ENCODE measurements around the gene RBBP8NL. TPM values are rescaled to one million over a fixed set of nuclear protein-coding genes. Genes with fewer than 3 reads are reported as not detected.
A peak's percentile ranks its signal among the peaks of the same experiment; 100 is the strongest.

The RBBP8NL gene
- total RNA-seq, 8 experiments from 2014 or later = 0.05 to 0.24 (median 0.17) TPM; not detected in 4

DNA sequence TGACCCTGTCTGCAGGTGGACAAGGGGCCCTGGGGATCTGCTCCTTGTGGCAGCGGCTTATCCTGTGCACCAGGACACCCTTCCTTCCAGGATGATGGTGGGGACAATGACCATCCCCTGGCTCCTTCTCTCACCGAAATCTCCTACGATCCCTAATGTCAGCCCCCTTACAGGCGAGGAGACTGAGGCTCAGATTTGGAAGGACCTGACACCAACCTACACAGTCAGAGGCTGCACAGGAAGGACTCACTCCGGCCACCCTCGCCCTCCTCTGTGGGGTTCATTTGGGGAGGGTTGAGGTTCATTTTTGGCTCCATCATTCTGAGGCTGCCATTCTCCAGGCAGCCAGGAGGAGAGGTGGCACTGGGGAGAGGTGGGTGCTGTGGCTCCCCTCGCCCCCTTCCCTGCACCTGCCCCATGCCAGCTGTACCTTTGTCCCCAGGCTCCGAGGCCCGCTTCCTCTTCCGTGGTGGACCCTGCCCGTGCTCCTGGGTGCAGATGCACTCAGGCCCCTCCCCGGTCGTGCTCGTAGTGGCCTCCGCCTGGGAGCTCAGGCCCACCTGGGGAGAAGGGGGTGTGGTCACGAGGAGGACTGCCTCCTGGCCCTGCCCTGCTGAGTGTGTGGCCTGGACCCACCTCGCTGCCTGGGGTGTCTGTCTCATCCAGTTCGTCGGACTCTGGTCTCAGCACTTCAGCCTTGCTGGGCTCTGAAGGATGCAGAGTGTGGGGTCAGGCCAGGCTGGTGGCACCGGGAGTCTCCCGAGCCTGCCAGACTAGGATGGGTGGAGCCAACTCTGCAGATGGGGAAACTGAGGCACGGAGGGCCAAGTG is 14.9 kb downstream of the RBBP8NL start:
- no peak for ATAC-seq (replicated peaks in 6 of 8)
- peaks cover 8 to 17% of the 10 kb centered on the region in 2 donors for H3K4me1 ChIP-seq (replicated peaks in 1 of 2)
- in situ Hi-C loops (cut with MboI; ENCODE audit: low pct_unique_long_range_greater_than_20kb in 2 of 9, low sequenced_read_pairs in 9 of 9, unreplicated experiment in 9 of 9) = loop anchor here in 3 of 9 experiments (10.0 to 25.0 kb wide), 2 partner anchors 200 to 202 kb away; no protein-coding TSS in a partner anchor
- 30 to 93% (median 78%) methylated on average over 2 to 8 of the region's 22 CpGs; no CpG with 5 or more reads in 2 of the 10 experiments for WGBS, 10 experiments
- no peak overlapping the region for H3K27ac ChIP-seq
- H3K4me3 ChIP-seq = no peak overlapping the region

DNA sequence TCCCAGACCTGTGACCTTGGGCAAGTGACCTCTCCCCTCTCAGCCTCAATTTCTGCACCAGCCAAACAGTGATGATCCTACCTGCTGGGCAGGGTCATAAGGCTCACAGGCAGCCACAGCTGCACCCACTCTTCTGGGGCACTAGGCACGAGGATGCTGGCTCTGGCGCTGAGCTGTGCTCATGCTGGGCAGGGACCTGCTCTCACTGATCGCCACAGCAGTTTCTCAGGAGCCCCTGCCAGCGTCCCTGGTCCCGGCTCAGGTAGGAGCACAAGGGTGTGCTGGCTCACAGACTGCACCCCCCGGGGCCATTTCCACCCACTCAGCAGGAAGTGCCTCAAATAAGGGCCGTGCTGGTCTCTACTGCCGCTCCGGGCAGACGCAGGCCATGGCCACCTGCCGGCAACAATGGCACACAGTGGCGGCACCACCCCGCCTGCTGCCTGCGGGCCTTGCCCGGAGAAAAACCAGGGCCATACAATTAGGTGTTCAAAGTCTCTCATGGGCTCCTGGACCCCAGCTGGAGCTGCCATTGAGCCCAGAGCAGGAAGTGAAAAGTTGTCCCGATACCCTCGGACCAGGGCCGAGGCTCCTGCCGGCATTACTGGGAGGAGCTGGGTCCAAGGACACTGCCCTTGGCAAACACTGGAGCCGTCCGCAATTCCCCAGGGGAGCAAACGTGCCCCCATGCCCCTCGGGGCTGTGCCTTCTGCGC is 15.7 kb downstream of the RBBP8NL start:
- 0 to 100% (median 84%) methylated on average over 1 to 8 of the region's 24 CpGs; no CpG with 5 or more reads in 4 of the 10 experiments for WGBS, 10 experiments
- Histone ChIP-seq H3K4me1 (replicated peaks in 1 of 2) (peaks cover 8 to 18% of the 10 kb centered on the region in 2 donors), H3K4me3 (no peak overlapping the region), H3K27ac (no peak overlapping the region)
- no peak for ATAC-seq (replicated peaks in 6 of 8)
- in situ Hi-C loops (cut with MboI; ENCODE audit: low pct_unique_long_range_greater_than_20kb in 2 of 9, low sequenced_read_pairs in 9 of 9, unreplicated experiment in 9 of 9) = loop anchor here in 3 of 9 experiments (10.0 to 25.0 kb wide), 2 partner anchors 201 to 203 kb away; no protein-coding TSS in a partner anchor

- ATAC-seq (replicated peaks in 6 of 8) = no peak
- H3K27ac ChIP-seq = no peak overlapping the region
- in situ Hi-C loops (cut with MboI; ENCODE audit: low pct_unique_long_range_greater_than_20kb in 2 of 9, low sequenced_read_pairs in 9 of 9, unreplicated experiment in 9 of 9) = loop anchor here in 3 of 9 experiments (10.0 to 25.0 kb wide), 2 partner anchors 201 to 204 kb away; no protein-coding TSS in a partner anchor
Measured at GRCh38 chr20:62410746-62411478, 16.4 kb downstream of the RBBP8NL start.

GRCh38 chr20:62409931-62410745 is 17.2 kb downstream of the RBBP8NL start:
- Histone ChIP-seq H3K27ac (no peak overlapping the region), H3K4me1 (replicated peaks in 1 of 2) (peaks cover 18 to 23% of the 10 kb centered on the region in 2 donors), H3K4me3 (no peak overlapping the region)
- ATAC-seq (replicated peaks in 6 of 8) = peak; percentile 2 to 41 (median 34)
- in situ Hi-C loops (cut with MboI; ENCODE audit: low pct_unique_long_range_greater_than_20kb in 2 of 9, low sequenced_read_pairs in 9 of 9, unreplicated experiment in 9 of 9) = loop anchor here in 3 of 9 experiments (10.0 to 25.0 kb wide), 2 partner anchors 202 to 205 kb away; no protein-coding TSS in a partner anchor
- 0 to 31% (median 10%) methylated on average over 2 to 11 of the region's 30 CpGs; no CpG with 5 or more reads in 5 of the 10 experiments for WGBS, 10 experiments

More at GRCh38 chr20:62410746-62411478, 16.4 kb downstream of the RBBP8NL start:
- 0 to 100% (median 58%) methylated on average over 1 to 7 of the region's 19 CpGs; no CpG with 5 or more reads in 6 of the 10 experiments for WGBS, 10 experiments
- Histone ChIP-seq H3K4me1 (replicated peaks in 1 of 2) (peaks cover 12 to 17% of the 10 kb centered on the region in 2 donors), H3K4me3 (no peak overlapping the region)

GRCh38 chr20:62409086-62409853 is 18.1 kb downstream of the RBBP8NL start:
- WGBS, 10 experiments = 71 to 86% (median 79%) methylated on average over 2 to 8 of the region's 12 CpGs; no CpG with 5 or more reads in 5 of the 10 experiments
- ATAC-seq (replicated peaks in 6 of 8) = no peak
- in situ Hi-C loops (cut with MboI; ENCODE audit: low pct_unique_long_range_greater_than_20kb in 2 of 9, low sequenced_read_pairs in 9 of 9, unreplicated experiment in 9 of 9) = loop anchor here in 2 of 9 experiments (25.0 kb wide), 1 partner anchor 203 kb away; no protein-coding TSS in a partner anchor
- Histone ChIP-seq H3K27ac (no peak overlapping the region), H3K4me3 (no peak overlapping the region), H3K4me1 (replicated peaks in 1 of 2) (peaks cover 20 to 23% of the 10 kb centered on the region in 2 donors)

DNA sequence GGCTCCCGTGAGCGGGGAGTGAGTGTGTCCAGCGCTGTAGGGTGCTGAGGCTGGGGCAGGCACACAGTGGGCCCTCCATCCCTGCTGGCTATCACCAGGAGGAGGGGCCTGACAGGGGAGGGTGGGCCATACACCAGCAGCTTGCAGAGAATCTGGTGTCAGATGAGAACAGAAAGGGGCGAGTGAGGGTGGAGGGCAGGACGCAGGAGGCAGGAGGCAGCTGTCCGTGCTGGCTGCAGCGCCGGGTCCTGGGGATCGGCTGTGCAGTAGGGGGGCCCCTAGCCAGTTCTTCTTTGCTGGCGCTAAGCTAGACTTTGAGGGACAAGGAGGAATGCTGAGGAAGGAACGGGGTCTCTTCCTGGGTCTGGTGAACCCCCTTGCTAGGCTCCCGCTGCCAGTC is 18.7 kb downstream of the RBBP8NL start:
- Histone ChIP-seq H3K4me1 (replicated peaks in 1 of 2) (peaks cover 20 to 23% of the 10 kb centered on the region in 2 donors), H3K4me3 (no peak overlapping the region), H3K27ac (no peak overlapping the region)
- in situ Hi-C loops (cut with MboI; ENCODE audit: low pct_unique_long_range_greater_than_20kb in 2 of 9, low sequenced_read_pairs in 9 of 9, unreplicated experiment in 9 of 9) = loop anchor here in 2 of 9 experiments (25.0 kb wide), 1 partner anchor 204 kb away; no protein-coding TSS in a partner anchor
- WGBS, 10 experiments = 80 to 82% methylated on average over 4 to 6 of the region's 12 CpGs; no CpG with 5 or more reads in 8 of the 10 experiments
- ATAC-seq (replicated peaks in 6 of 8) = no peak

GRCh38 chr20:62408055-62408454 is 19.3 kb downstream of the RBBP8NL start:
- Histone ChIP-seq H3K27ac (no peak overlapping the region), H3K4me1 (replicated peaks in 1 of 2) (peaks cover 20 to 23% of the 10 kb centered on the region in 2 donors), H3K4me3 (peak overlapping the region in 1 of 5 donors; percentile 97)
- ATAC-seq (replicated peaks in 6 of 8) = no peak
- WGBS, 10 experiments = 80 to 96% methylated on average over 2 to 5 of the region's 15 CpGs; no CpG with 5 or more reads in 8 of the 10 experiments
- in situ Hi-C loops (cut with MboI; ENCODE audit: low pct_unique_long_range_greater_than_20kb in 2 of 9, low sequenced_read_pairs in 9 of 9, unreplicated experiment in 9 of 9) = loop anchor here in 2 of 9 experiments (25.0 kb wide), 1 partner anchor 204 kb away; no protein-coding TSS in a partner anchor

DNA sequence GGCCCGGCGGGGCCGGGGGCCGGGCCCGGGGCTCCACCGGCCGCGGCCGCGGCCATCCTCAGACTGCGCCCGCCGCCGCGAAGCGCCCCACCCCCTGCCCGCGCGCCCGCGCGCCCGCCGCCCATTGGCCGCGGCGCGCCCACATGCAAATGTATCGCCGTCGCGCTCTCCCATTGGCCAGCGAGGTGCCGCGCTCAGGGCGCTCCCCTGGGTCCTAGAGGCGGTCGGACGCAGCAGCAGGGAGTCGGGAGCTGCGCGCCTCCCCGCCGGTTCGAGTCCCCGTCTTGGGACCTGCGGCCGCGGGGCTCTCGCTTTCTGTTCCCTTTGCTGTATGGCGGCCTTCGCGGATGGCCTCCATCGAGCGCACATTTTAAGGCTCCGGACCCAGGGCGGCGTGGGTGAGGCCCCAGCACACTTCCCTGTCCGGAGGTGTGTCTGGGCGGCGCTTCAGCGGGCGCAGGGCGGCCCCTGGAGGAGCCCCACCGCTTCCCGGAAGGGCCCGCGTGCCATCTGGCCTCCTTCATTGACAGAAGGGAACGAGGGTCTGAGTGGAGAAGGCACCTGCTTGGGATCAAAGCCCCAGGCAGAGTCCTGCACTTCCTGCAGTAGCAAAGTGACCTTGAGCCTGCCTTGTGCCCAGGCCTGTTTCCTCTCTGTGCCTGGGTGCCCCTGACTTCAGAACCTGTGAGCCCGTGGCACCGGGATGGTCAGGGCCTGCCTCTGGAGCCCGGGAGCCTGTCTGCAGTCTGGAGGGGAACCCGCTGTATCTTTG is 19.9 kb downstream of the RBBP8NL start, which contains the start of gene CABLES2:
Gene CABLES2, minus strand, starts transcription at position 65 of the 772 bp plus-strand sequence. Its CDS starts 9 bp downstream, at position 56.
- ATAC-seq (replicated peaks in 6 of 8) = peak; percentile 81 to 93 (median 86)
- peaks cover 20 to 23% of the 10 kb centered on the region in 2 donors for H3K4me1 ChIP-seq (replicated peaks in 1 of 2)
- H3K27ac ChIP-seq = peak within 1 kb of the TSS; percentile 21 to 47
- H3K4me3 ChIP-seq = peak within 1 kb of the TSS; percentile 67 to 97 (median 74)
- 24% methylated on average over 5 of the region's 73 CpGs; no CpG with 5 or more reads in 9 of the 10 experiments for WGBS, 10 experiments
- in situ Hi-C loops (cut with MboI; ENCODE audit: low pct_unique_long_range_greater_than_20kb in 2 of 9, low sequenced_read_pairs in 9 of 9, unreplicated experiment in 9 of 9) = loop anchor here in 2 of 9 experiments (25.0 kb wide), 1 partner anchor 205 kb away; no protein-coding TSS in a partner anchor

- WGBS, 10 experiments = no CpG with 5 or more reads among the region's 42 CpGs
- in situ Hi-C loops (cut with MboI; ENCODE audit: low pct_unique_long_range_greater_than_20kb in 2 of 9, low sequenced_read_pairs in 9 of 9, unreplicated experiment in 9 of 9) = loop anchor here in 2 of 9 experiments (25.0 kb wide), 1 partner anchor 206 kb away; no protein-coding TSS in a partner anchor
- Histone ChIP-seq H3K4me3 (peak overlapping the region; percentile 67 to 97 (median 74)), H3K4me1 (replicated peaks in 1 of 2) (peaks cover 20 to 23% of the 10 kb centered on the region in 2 donors), H3K27ac (peak overlapping the region; percentile 21 to 47)
- ATAC-seq (replicated peaks in 6 of 8) = peak in 6 of 8 experiments; percentile 0 to 3 (median 1)
Measured at GRCh38 chr20:62406635-62407176, 20.6 kb downstream of the RBBP8NL start.

GRCh38 chr20:62405981-62406513 is 21.3 kb downstream of the RBBP8NL start:
- no CpG with 5 or more reads among the region's 10 CpGs for WGBS, 10 experiments
- no peak overlapping the region for H3K27ac ChIP-seq
- H3K4me3 ChIP-seq = peak overlapping the region; percentile 67 to 97 (median 74)
- H3K4me1 ChIP-seq (replicated peaks in 1 of 2) = peaks cover 20 to 23% of the 10 kb centered on the region in 2 donors
- no peak for ATAC-seq (replicated peaks in 6 of 8)
- in situ Hi-C loops (cut with MboI; ENCODE audit: low pct_unique_long_range_greater_than_20kb in 2 of 9, low sequenced_read_pairs in 9 of 9, unreplicated experiment in 9 of 9) = loop anchor here in 2 of 9 experiments (25.0 kb wide), 1 partner anchor 206 kb away; no protein-coding TSS in a partner anchor

All from motor neuron (in vitro differentiated cells).